ENCODE results near the gene NTHL1. TPM values are rescaled to one million over a fixed set of nuclear protein-coding genes. Genes with fewer than 3 reads are reported as not detected.

NTHL1 gene
- total and polyA plus RNA-seq, 10 of the 15 experiments (the other 5 are each of a cell fraction or from before 2014, with no cell fraction given): 0.85 to 54.7 (median 39.0) TPM

GRCh38 chr16:2044541-2044940, 3.1 kb downstream of the NTHL1 start (continued):
- TF ChIP-seq PRDM15 (CRISPR knock-in tag; IDR thresholded peaks at IDR 0.05) (no peak), ZNF274 (IDR thresholded peaks at IDR 0.05; ENCODE audit: insufficient read depth, insufficient read length) (no peak), CREM (IDR thresholded peaks at IDR 0.05; ENCODE audit: low read depth) (no peak), JUNB (IDR thresholded peaks at IDR 0.05) (no peak), SUPT20H (IDR thresholded peaks at IDR 0.05; ENCODE audit: borderline replicate concordance, control insufficient read depth, low read depth, low read length) (no peak), IRF5 (IDR thresholded peaks at IDR 0.05; ENCODE audit: borderline replicate concordance) (no peak), ZNF622 (IDR thresholded peaks at IDR 0.05) (no peak)
